ENCODE data around the gene FGD4.
"Not testable (repeated sequence)": the region's sequence is repeated elsewhere in the genome, so short reads cannot be mapped to it uniquely, and the experiment has no call there.

The FGD4 gene

GRCh38 chr12:32522331-32523221 is 123.2 kb downstream of the FGD4 start:
- no peak for DNase-seq (ENCODE audit: low spot score)

- DNase-seq (ENCODE audit: low spot score) = not testable (repeated sequence)
Measured at GRCh38 chr12:32525802-32526201, 126.4 kb downstream of the FGD4 start.

- DNase-seq (ENCODE audit: low spot score) = not testable (repeated sequence)
Measured at GRCh38 chr12:32526343-32526742, 127.0 kb downstream of the FGD4 start.

GRCh38 chr12:32532422-32532821 is 133.1 kb downstream of the FGD4 start:
- DNase-seq (ENCODE audit: low spot score) = no peak

GRCh38 chr12:32532951-32533350 is 133.6 kb downstream of the FGD4 start:
- DNase-seq (ENCODE audit: low spot score) = no peak

- not testable (repeated sequence) for DNase-seq (ENCODE audit: low spot score)
Measured at GRCh38 chr12:32533506-32533905, 134.1 kb downstream of the FGD4 start.

- DNase-seq (ENCODE audit: low spot score) = no peak
Measured at GRCh38 chr12:32533971-32534590, 134.7 kb downstream of the FGD4 start.

- DNase-seq (ENCODE audit: low spot score) = no peak
Measured at GRCh38 chr12:32534698-32535097, 135.3 kb downstream of the FGD4 start.

GRCh38 chr12:32535288-32535999 is 136.1 kb downstream of the FGD4 start:
- peak; percentile 77 for DNase-seq (ENCODE audit: low spot score)

- no peak for DNase-seq (ENCODE audit: low spot score)
Measured at GRCh38 chr12:32536000-32536345, 136.6 kb downstream of the FGD4 start.

GRCh38 chr12:32541754-32542374 is 142.5 kb downstream of the FGD4 start:
- DNase-seq (ENCODE audit: low spot score) = no peak

- DNase-seq (ENCODE audit: low spot score) = no peak
Measured at GRCh38 chr12:32542428-32543229, 143.3 kb downstream of the FGD4 start.

GRCh38 chr12:32544893-32545292 is 145.5 kb downstream of the FGD4 start:
- no peak for DNase-seq (ENCODE audit: low spot score)

- no peak for DNase-seq (ENCODE audit: low spot score)
Measured at GRCh38 chr12:32545413-32545980, 146.1 kb downstream of the FGD4 start.

GRCh38 chr12:32546272-32546671 is 146.9 kb downstream of the FGD4 start:
- no peak for DNase-seq (ENCODE audit: low spot score)

GRCh38 chr12:32548691-32549281 is 149.4 kb downstream of the FGD4 start:
- DNase-seq (ENCODE audit: low spot score) = no peak

- DNase-seq (ENCODE audit: low spot score) = no peak
Measured at GRCh38 chr12:32549675-32550079, 150.3 kb downstream of the FGD4 start.

GRCh38 chr12:32551058-32551457 is 151.7 kb downstream of the FGD4 start:
- DNase-seq (ENCODE audit: low spot score) = no peak

GRCh38 chr12:32558903-32559302 is 159.5 kb downstream of the FGD4 start:
- DNase-seq (ENCODE audit: low spot score) = no peak

- no peak for DNase-seq (ENCODE audit: low spot score)
Measured at GRCh38 chr12:32559434-32559833, 160.1 kb downstream of the FGD4 start.

- DNase-seq (ENCODE audit: low spot score) = no peak
Measured at GRCh38 chr12:32560520-32560919, 161.2 kb downstream of the FGD4 start.

Data from left forelimb (tissue), 1 donor.